Muscle of back (tissue), 11 donors: ENCODE results near the gene KRTAP5-6. TPM values are rescaled to one million over a fixed set of nuclear protein-coding genes. Genes with fewer than 3 reads are reported as not detected.
A peak's percentile ranks its signal among the peaks of the same experiment; 100 is the strongest.

Experiments used
- DNase-seq, 3 donors: peaks; one replicate each; pipeline versions ENCODE4 v3.0.0 to v3.0.0-alpha.2; 2013
- polyA plus RNA-seq, 10 donors: library from polyadenylated mRNA; unstranded; fragments of 120-200 nt; gene quantifications; one replicate each; pipeline ENCODE4 v1.2.1, GENCODE V29; 2013; ENCODE audit not compliant: insufficient read length in 10 of 10

The KRTAP5-6 gene
- polyA plus RNA-seq, 10 donors: 0.37 to 0.96 (median 0.61) TPM; not detected in 3

DNA sequence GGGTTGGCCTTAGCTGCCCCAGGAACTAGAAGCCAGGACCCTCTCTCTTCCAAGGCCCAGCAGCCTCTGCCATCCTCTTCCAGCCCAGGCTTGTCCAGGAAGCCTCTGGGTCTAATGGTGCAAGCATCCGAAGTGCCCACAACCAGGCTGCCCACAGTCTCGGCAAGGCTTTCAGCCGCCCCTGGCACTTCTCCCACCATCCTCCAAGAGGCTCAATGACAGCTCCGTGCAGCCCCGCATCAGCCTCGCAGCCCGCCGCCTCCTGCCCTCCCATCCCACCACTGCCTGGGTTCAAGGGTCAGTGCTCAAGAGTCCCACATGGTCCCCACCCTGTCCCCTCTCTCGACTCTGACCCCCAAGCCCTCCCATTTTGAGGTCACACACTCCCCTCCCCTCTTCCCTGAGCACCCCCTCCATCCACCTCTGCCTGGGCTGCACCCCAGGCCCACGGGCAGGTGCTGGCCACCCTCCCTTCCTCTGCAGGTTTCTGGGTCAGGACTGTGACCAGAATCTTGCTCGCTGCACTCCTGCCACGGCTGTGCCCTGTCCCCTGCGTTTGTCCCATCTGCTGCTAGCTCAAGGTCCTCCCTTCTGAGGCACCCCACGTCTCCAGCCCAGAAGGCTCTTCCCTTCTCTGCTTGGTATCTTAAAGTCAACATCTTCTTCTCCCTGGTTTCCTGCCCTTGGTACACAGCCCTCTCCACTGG lies 36.2 kb downstream of the KRTAP5-6 start:
- no peak for DNase-seq

DNA sequence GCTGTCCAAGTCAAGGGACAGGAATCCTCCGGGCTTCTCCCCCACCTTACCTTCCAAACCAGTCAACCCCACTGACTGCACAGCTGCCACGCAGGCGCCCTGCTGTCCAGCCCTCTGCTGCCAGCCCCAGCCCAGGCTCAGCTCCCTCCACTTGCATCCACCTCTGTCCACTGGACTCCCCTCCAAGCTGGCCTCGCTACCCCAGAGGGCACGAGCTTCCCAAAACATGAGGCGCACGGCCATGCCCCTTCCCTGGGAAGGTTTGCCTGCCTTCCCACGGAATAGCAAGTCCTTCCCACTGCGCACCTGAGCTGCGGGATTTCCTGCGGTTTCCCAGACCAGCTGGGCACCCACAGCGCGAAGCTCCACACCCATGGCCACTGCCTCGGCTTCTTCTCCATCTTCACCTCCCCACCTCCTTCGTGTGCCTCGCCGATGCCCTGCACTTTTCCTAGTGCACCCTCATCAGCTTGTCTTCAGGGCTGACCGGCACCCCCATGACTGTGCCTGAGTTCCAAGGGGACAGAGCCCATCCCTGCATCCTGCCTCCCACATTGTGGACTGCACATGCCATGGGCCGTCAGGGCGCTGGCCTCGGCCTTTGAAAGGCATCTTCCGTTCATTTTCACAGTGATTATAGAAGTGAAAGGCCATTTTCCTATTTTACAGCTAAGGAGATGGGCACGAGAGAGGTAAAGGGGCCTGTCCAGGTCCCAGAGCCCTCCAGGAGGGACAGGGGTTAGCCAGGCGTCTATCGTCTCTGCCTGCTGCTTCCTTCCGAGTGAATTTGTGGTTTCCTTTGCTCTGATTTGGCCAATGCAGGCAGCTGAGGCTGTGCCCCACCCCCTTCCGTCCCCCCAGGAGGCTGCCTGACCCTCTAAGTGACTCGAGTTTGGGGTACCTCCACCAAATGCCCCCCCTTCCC lies 37.0 kb downstream of the KRTAP5-6 start:
- DNase-seq: no peak

DNA sequence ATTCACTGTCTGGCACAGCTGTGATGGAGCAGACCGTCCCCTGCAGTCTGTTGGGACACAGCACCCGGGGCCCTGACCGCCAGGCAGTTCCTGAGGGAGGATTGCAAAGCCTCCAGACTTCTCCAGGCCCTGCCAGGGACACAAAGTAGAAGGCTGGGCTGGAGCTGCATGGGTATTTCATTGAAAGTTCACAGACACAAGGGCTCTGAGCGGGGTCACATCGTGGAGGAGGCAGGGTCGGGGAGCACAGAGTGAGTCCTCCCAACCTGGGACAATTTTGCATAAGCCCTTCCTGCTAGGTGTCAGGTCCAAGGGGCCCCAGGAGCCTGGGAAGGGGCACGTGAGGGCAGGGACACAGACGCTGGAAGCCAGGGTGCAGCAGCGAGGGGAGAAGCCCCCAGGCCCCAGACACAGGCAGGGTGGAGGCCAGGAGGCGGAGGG lies 37.7 kb downstream of the KRTAP5-6 start:
- DNase-seq: no peak

DNA sequence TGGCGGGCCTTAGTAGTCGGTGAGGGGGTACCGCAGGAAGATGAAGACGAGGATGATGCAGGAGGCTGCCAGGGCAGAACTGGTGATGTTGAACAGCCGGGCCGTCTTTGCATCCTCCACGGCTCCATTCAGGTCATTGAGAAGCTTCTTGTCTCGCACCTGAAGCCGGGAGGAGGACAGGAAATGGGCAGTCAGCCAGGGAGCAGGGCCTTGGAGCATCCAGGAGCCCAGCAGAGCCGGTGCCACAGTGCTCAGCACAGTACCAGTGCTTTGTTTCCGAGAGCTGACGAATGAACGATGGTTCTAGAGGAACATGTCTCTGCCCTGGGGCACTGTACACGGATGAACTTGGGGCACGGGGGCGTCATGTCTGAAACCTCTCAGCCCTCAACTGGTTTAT lies 38.3 kb downstream of the KRTAP5-6 start:
- no peak for DNase-seq

DNA sequence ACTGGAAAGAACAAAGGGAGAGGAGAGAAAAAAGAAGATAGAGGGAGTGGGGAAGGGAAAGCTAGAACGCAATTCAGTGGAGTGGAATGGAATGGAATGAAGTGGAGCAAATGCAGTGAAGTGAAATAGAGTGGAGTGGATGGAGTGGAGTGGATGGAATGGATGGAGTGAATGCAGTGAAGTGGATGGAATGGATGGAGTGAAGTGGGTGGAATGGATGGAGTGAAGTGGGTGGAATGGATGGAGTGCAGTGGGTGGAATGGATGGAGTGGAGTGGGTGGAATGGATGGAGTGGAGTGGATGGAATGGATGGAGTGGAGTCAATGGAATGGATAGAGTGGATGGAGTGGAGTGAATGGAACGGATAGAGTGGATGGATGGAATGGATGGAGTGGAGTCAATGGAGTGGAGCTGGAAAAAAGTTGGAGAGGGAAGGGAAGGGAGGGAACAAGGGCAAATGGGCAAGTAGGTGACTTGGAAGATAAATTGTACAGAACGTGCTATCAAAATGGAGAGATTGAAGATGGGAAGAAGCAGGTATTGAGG lies 39.5 kb downstream of the KRTAP5-6 start:
- no peak for DNase-seq

DNA sequence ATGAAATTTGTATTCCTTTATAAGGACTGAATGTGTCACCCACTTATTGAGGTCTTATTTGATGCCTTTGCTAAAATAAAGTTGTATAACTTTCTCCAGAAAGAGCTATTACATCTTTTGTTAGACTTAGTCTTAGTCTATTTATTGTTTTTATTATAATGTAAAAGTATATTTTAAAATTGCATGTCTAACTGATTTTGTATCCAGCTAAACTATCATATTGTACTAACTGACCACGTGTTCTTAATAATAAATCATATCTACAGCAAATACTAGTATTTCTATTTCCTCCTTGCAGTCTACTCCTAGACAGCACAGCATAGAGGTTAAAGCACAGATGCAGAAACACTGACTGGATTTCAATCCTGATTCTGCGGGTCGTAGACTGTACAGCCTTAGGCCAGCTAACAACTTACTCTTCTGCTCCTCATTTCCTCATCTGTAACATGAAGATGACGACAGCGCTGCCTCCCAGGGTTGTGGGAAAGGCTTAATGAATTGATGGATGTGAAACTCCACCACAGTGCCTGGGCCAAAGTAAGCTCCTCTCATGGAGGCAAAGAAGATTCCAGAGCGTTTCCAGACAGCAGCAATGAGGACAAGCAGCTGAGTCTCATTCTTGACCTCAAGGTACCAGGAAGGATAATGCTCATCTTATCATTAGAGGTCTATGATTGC lies 40.2 kb downstream of the KRTAP5-6 start:
- no peak for DNase-seq

DNA sequence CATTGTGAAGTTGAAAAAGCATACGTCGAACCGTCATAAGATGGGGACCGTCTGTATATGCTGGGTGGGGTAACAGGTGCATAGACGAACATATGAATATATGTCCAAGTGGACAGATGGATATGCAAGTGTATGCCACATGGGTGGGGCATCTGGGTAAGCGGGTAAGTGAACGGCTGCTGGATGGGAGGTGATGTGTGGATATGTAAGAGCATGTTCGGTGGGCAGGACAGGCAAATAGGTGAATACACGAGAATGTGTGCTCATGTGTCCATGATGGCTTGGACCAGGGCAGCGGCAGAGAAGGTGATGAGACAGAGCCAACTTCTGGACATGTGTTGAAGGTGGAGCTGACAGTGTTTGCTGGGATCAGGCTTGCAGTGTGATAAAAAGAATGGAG lies 41.4 kb downstream of the KRTAP5-6 start:
- DNase-seq: no peak

DNA sequence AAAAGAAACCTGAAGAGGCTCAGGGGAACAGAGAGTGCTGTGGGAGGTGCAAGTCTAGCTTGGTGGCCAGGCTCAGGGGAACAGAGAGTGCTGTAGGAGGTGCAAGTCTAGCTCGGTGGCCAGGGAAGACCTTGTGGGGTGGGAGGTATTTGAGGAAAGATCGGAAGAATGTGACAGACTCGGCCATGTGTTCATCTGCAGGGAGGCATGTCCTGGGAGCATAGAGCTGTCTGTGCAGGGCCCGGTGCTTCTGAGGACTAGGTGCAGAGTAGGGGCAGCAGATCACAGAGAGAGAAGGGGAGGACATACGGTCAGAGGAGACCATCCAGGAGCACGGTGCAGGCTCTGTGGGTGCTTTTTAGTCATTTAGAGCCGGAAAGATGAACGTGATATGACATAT lies 42.6 kb downstream of the KRTAP5-6 start:
- DNase-seq: no peak

DNA sequence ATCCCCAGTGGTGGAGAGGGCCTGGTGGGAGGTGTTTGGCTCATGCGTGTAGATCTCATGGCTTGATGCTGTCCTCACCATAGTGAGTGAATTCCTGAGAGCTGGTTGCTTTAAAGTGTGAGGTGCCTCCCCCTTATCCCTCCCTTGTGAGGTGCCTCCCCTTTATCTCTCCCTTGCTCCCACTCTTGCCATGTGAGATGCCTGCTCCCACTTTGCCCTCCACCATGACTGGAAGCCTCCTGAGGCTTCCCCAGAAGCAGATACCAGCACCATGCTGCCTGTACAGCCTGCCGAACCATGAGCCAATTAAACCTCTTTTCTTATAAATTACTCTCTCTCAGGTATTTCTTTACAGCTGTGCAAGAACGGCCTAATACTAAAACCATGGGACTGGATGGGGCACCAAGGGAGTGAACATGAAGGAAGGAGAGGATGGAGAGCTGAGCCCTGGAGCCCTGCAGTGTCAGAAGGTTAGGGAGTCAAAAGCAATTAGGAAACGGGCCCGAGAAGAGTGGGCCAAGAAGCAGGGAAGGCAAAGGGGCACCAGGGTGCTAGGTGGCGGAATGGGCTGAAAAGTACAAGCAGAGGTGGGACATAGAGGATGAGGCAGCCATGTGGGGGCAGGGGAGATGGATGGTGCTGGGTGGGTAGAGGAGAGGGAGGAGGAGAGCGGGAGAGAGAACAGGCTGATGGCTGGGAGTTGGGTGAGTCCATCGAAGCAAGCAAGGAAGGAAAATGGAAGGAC lies 44.0 kb downstream of the KRTAP5-6 start:
- DNase-seq: no peak

DNA sequence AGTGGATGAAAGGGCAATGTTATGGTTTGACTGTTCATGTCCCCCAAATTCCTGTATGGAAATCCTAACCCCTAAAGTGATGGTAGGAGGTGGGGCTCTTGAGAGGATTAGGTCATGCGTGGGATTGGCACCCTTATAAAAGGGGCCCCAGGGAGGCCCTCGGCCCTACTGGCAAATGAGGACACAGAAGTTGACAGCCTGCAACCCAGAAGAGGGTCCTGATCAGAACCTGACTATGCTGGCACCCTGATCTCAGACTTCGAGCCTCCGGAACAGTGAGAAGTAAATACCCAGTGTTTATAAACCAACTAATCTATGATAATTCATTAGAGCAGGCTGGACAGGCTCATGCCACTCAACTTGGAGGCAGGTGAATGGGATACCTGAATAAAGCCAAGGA lies 44.7 kb downstream of the KRTAP5-6 start:
- no peak for DNase-seq

DNA sequence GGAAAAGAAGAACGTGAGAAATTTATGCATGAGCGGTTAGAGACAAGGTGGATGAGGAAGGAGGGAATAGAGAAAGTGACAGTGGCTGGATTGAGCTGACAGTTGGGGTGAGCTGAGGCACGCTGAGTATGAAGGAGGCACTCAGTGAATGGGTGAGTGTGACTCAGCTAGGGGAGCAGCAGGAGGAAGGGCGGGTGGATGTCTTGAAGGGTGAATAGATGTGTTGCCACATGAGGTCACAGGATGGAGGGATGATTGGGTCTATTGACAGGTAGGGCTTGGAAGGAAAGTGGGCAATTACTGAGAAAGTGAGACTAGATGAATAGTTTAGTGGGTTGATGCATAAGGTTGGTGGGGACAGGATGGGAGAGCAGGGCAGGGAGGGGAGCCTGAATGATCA lies 45.4 kb downstream of the KRTAP5-6 start:
- no peak for DNase-seq

DNA sequence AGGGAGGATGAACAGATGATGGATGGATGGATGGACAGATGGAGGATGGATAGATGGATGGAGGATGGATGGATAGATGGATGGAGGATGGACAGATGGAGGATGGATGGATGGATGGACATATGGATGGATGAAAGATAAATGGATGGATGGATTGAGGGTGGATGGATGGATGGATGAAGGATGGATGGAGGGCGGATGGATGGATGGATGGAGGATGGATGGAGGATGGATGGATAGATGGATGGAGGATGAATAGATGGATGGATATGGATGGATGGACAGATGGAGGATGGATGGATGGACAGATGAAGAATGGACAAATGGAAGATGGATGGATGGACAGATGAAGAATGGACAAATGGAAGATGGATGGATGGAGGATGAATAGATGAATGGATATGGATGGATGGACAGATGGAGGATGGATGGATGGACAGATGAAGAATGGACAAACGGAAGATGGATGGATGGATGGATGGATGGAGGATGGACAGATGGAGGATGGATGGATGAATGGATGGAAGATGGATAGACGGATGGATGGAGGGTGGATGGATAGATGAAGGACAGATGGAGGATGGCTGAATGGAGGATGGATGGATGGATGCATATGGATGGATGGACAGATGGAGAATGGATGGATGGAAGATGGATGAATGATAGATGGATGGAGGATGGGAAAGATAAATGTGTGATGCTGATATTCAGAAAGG lies 46.0 kb downstream of the KRTAP5-6 start:
- no peak for DNase-seq

DNA sequence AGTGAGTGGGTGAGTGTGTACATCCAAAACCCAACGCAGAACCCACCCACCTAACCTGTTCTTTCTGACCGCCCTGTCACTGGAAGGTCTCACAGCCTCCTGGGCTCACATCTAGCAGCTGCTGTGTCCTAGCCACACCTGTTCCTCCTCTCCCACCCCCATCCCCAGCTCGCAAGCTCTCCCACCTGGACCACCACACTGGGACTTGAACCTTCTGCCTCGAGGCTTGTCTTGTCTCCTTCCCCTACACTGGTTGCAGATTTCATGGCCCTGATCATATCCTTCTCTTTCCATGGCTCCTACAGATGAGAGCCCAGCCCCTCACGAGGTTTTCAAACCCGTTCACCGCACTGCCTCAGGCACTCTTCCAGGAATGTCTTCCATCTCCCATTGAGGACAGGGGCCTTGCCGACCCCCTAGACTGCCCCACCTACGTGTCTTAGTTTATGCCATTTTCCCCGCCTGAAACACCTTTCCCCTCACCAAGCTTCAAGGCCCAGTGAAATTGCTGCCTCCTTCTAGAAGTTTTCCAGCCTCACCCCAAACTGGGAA lies 46.7 kb downstream of the KRTAP5-6 start:
- no peak for DNase-seq

DNA sequence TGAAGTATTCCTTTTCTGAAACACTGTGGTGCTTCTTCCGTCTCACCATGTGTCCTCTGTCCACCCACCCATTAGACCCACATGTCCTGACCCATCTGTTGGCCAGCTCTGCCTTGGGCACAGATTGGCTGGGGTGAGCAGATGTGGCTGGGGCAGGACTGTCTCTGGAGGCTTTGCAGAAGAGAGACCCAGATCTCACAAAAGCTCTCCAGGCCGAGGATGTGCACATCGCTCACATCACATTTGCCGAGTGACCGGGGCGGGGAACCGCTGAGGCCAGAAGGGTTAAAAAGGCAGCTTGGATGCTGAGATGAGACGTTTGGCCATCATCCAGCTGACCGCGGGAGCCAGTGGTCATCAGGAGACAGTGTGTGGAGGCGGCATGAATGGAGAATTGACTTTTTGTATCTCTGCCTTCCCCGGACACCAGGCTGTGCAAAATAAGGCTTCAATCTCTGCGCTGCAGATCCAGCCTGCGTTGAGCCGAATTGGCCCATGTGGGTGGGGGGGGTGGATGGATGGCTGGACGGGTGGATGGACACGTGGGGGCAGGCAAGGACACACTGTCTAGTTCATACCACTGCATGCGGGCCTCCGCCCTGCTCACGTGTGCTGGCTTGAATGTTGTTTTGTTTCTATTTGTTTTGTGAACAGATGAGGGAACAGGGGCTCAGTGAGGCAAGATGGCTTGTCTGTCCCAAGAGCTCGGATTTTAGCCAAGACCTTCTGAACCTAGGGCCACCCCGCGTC lies 47.3 kb downstream of the KRTAP5-6 start:
- DNase-seq: no peak

DNA sequence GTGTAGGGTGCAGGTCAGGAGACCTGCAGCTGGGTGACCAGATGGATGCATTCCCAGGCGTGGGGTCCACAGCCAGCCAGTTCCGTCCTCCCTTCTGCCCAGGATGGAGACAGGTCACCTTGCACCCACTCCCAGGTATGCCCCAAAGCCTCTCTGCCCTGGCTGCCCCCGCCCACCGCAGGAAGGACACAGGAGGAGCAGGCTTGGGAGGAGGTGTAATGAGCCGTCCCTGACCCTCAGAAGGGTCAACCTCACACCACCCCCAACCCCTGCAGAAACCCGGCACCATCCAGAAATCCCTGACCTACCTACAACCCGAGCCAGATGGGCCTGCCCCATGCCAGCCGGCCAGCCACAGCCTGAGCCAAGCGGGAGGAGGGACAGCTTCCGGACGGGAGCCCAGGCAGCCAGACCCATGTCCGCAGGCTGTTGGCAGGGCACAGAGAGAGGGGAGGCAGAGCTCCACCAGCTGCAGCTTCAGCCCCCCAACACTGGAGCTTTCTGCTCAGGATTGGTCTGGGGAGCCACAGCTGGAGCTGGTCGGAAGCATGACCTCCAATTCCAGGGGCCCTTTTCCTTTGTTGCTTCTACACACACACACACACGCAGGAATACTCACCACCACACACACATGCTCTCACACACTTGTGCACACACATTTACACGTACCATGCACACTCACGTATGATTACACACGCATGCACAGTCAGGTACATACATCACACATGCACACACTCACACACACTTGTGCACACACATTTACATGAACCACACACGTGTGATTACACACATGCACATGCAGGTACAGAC lies 48.1 kb downstream of the KRTAP5-6 start:
- no peak for DNase-seq

DNA sequence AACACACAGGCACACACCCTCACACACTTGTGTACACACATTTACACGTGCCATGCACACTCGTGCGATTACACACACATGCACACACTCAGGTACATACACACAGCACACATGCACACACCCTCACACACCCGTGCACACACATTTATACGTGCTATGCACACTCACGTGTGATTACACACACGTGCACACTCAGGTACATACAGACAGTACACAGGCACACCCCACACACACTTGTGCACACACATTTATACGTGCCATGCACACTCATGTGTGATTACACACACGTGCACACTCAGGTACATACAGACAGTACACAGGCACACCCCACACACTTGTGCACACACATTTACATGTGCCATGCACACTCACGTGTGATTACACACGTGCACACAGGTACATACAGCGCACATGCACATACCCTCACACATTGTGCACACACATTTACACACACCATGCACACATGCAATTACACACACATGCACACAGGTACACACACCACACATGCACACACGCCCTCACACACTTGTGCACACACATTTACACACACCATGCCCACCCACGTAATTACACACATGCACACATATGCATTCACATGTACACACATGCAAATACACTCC lies 48.8 kb downstream of the KRTAP5-6 start:
- DNase-seq: no peak

DNA sequence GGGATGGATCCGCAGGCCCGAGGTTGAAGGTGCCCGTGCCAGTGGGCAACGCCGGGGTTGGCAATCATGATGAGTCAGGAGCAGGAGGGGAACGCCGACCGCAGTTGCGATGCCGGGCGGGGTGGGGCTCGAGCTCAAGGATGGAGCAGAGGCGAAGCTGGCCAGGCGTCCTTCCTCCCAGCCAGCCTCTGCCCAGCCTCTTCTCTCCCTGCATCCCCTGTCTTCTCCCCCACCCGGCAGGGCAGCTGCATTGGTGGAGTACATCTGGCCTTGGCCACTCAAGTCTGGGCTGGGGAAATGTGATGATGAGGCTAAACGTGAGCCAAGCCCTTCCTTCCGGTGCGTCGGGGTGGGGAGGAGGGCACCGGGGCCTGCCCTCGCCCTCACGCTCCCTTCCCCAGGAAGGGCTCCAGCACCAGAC lies 49.5 kb downstream of the KRTAP5-6 start:
- DNase-seq: peak in 1 of 3 donors; percentile 30
